NOMO-1 (cell line): ENCODE results near the gene TCEANC.
A peak's percentile ranks its signal among the peaks of the same experiment; 100 is the strongest.
"Not testable (repeated sequence)": the region's sequence is repeated elsewhere in the genome, so short reads cannot be mapped to it uniquely, and the experiment has no call there.

ENCODE experiments used
- DNase-seq, 2 experiments: peaks; one replicate each; lab custom pipeline; 2025; ENCODE audit not compliant: unreplicated experiment in 2 of 2; lab: John Stamatoyannopoulos, UW

The TCEANC gene

DNA sequence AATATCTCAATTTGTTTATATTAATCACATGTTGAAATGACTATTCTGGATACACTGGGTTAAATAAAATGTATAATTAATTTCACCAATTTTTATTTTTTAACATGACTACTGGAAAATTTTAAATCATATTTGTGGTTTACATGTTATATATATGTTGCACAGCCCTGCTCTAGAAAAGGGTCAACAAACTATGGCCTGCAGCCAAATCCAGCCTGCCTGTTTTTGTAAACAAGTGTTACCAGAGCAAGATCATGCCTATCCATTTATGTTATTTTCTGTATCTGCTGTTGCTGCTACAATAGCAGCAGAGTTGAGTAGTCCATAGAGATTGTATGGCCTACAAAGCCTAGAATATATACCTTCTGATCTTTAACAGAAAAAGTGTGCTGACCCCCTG is 1.2 kb downstream of the TCEANC start:
- no peak for DNase-seq

- DNase-seq = no peak
These were observed 2.7 kb downstream of the TCEANC start for GRCh38 chrX:13655674-13656073.

DNA sequence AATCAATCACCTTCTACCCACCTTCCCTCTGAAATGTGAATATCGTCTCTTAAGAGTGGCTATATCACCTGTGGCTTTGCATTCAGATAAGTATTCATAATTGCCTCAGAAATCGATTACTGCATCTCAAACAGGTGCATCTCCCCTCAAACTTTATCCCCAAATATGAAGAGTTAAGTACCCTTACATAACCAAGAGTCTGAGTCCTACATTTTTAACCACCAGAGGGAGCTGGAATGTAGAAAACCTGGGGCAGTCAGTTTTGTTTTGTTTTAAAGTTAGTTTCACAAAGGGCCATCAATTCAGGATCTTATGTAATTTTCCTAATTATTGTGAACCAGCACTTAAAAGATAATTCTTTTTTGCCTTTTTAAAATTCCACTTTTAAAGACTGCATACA is 5.7 kb downstream of the TCEANC start:
- DNase-seq = peak; percentile 43 to 70

DNA sequence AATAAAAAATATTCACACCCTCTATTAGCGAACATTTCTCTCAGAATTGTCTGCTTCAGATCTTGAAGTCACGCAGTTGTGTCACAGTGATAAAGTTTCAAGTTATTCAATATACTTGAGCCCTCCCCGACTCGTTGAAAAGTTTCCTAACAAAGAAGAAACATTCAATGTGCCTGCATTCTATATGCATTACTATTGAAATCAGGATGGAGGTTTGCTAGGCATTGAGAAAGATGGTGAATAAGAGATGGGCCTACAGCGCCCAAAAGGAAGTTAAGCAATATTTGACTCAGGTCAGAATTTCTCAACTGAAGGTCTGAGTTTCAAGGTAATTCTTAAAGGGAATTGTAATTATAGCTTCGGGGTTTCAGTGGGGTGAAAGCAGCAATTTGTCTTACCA is 6.1 kb downstream of the TCEANC start:
- DNase-seq = peak; percentile 91 to 95

GRCh38 chrX:13661735-13662288 is 8.9 kb downstream of the TCEANC start:
- peak in 1 of 2 experiments; percentile 45 for DNase-seq

- DNase-seq = peak in 1 of 2 experiments; percentile 38
These were observed 9.4 kb downstream of the TCEANC start for GRCh38 chrX:13662355-13662791.

GRCh38 chrX:13664020-13664419 is 11.1 kb downstream of the TCEANC start:
- no peak for DNase-seq

- no peak for DNase-seq
These were observed 13.9 kb downstream of the TCEANC start for GRCh38 chrX:13666836-13667235.

- no peak for DNase-seq
These were observed 15.0 kb downstream of the TCEANC start for GRCh38 chrX:13667919-13668318.

DNA sequence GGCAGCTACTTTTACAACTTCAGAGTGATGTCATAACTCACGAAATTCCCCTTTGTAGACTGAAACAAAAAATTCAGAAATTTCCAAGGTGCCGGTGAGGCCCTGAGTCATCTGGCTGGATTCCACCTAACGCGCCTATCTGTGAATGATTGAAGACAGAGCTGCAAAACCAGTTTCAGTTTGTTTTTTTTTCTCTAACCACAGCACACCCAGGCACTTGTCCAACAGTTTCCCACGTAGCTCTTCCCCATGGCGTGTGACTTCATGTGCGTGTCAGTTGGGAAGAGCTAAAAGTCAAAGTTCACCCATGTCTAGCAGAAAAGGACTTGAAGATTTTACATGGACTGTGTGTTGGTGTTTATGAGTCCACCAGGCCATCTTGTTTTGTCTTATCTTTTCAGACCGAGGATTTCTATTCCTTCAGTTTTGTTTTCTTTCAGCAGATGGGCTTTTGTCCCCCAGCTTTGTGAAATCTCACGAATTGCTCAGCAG is 16.4 kb downstream of the TCEANC start:
- peak; percentile 43 to 52 for DNase-seq

DNA sequence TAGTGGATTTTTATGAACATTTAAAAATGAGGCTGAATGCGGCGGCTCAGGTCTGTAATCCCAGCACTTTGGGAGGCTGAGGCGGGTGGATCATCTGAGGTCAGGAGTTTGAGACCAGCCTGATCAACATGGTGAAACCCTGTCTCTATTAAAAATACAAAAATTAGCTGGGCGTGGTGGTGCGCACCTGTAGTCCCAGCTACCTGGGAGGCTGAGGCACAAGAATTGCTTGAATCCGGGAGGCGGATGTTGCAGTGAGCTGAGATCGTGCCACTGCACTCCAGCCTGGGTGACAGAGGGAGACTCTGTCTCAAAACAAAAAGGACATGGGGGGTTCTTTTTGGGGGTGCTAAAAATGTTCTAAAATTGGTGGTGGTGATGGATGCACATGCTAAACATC is 16.8 kb downstream of the TCEANC start:
- not testable (repeated sequence) for DNase-seq

DNA sequence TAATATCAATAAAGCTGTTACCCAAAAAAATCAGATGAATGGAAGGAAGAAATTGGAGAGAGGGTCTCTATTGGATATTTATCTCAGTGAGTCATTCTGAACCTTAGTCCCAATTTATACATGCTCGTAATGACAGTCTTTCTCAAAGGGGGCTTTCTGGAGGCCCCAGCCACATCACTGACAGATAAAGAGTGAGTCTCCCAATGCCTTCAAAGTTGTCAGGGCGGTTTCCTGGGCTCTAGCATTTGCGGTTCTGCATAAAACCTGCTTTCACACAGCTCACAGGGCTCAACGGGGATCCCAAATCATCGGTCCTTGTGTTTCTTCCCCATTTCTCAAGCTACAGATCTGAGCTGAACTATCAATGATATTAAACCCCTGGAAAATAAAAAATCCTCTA is 17.3 kb downstream of the TCEANC start:
- no peak for DNase-seq

DNA sequence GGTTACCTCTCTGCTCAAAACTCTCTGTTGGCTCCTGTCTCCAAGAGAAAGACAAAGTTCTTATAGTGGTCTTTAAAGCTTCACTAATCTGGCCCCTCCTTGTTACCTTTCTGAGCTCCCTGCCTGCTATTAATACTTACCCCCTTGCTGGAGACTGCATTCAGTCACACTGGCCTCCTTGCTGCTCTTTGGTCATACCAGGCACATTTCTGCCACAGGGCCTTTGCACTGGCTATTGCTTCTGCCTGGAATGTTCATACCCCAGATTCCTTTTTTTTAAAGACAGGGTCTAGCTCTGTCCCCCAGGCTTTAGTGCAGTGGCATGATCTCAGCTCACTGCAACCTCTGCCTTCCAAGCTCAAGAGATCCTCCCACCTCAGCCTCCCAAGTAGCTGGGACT is 20.1 kb downstream of the TCEANC start:
- DNase-seq = no peak

DNA sequence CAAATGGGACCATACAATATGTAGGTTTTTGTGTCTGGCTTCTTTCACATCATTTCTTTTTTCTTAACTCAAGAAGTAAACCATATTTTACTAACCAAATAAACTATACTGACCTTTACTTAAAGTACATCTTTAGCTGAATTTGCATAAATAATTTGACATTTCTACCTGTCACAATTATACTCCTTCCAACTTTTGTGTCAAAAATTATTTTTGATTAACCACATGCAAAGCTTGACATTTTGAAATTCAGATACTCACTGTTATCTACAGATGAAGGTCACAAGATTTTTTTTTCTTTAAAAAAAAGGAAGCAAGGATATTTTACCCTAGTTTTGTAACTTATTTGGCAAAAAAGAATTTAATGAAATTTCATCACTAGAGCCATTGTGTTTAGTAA is 23.9 kb downstream of the TCEANC start:
- DNase-seq = no peak

GRCh38 chrX:13679700-13680099 is 26.8 kb downstream of the TCEANC start:
- DNase-seq = not testable (repeated sequence)

DNA sequence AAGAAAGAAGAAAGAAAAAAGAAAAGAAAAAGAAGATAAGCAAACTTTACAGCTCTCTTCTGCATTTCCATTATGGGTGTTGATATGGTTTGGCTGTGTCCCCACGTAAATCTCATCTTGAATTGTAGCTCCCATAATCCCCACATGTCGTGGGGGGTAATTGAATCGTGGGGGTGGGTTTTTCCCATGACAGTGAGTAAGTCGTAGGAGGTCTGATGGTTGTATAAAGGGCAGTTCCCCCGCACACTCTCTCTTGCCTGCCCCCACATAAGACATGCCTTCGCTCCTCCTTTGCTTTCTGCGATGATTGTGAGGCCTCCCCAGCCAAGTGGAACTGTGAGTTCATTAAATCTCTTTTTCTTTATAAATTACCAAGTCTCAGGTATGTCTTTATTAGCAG is 28.7 kb downstream of the TCEANC start:
- no peak for DNase-seq

DNA sequence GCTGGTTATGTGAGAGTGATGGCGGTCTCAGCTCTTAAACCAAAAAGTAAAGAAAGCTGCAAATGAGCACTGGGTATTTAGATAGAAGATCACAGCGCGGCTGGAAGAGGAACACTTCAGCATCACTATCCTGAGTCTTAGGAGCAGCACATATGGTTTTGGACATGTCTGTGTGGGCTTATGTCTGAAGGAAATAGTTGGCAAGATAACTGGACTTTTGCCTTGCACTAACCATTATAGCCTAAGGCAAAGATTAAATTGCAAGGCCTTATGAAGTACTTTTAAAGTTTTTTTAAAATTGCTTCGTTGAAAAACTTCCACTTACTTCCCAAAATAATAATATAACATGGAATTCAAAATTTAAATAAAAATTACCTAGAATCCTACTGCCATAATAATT is 31.4 kb downstream of the TCEANC start:
- no peak for DNase-seq

GRCh38 chrX:13685126-13685763 is 32.3 kb downstream of the TCEANC start:
- no peak for DNase-seq

DNA sequence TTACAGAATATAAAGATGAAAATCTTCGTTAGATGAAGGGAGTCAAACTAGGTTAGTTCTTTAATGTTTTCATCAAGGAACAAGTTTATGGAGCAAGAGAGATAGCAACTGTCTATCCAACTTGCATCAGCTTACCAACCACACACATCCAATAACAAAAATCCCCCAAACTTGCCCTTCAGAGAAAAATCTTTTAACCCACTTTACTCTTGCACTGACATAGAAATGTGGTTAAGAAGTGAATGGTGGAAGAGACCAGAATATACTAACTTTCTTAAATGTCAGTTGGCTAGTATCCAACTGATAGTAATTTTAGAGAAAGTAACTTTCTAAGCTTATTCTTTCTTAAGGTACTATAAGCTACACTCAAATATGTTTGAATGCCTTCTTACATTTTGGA is 34.3 kb downstream of the TCEANC start:
- no peak for DNase-seq

DNA sequence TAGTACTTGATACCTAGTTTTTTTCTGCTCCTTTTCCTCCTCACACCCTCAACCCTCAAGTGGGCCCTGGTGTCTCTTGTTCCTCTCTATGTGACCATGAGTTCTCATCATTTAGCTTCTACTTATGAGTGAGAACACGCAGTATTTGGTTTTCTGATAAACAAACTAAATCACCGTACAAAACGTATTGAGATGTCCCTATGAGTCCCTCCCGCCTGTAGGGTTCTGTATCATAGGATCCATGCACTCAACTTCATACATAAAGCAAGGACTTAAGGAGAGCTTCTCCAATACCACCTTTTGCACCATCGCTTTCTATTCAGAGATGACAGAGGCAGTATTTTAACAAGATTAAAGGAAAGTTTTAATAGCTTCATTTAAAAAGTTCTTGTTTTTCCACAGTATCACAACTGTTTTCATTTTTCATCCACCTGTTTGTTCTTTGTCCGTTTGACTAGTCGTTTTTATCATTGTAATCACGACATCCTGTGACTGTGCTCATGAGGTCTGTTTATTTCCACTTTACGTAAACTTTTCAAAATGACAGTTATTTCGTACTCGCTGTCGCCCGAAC is 35.5 kb downstream of the TCEANC start:
- peak in 1 of 2 experiments; percentile 16 for DNase-seq

GRCh38 chrX:13688958-13689740 is 36.2 kb downstream of the TCEANC start, which contains the start of gene RAB9A:
RAB9A (plus strand) TSS chrX:13689128; CDS start chrX:13708747, 19,619 bp downstream.
- peak; percentile 63 to 79 for DNase-seq
